ENCODE measurements around the gene S100A4.

The S100A4 gene

DNA sequence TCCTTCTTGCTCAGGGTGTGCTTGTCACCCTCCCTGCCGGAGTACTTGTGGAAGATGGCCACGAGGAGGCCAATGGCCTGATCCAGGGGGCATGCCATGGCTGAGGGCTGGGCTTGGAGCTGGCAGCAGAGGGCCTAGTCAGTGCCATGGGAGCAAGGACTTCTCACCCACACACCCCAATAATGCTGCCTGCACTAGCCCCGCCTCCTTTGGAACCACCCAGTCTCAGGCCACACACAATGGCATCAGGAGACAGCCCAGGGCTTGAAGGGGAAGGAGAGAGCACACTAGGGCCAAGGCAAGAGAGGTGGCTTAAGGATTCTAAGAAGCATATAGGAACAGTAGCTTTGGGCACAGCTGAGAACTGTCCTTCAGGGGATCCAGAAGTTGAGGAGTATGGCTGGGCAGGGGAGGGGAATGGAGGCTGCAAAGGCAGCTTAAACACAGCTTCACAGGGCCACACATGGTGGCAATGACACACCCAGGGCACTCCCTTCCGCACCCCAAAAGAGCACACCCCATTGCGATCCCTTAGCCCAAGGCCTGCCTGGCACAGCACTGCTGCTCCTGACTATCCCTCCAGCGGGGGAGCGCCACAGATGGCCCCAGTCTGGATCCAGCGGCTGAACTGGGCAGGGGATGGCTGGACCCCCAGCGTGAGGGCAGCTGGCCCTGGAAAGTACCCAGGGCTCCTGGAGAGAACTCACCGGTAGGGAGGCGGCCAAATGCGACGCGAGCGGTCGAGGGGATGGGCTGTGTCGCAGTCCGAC lies 10.2 kb downstream of the S100A4 start, which contains the start of gene S100A6:
S100A6 (minus strand) TSS at position 750 of the 770 bp plus-strand sequence; CDS start at position 98, 652 bp downstream.
- peak; percentile 39 for DNase-seq (ENCODE audit: extremely low spot score)
- TF ChIP-seq, protein P1, sequence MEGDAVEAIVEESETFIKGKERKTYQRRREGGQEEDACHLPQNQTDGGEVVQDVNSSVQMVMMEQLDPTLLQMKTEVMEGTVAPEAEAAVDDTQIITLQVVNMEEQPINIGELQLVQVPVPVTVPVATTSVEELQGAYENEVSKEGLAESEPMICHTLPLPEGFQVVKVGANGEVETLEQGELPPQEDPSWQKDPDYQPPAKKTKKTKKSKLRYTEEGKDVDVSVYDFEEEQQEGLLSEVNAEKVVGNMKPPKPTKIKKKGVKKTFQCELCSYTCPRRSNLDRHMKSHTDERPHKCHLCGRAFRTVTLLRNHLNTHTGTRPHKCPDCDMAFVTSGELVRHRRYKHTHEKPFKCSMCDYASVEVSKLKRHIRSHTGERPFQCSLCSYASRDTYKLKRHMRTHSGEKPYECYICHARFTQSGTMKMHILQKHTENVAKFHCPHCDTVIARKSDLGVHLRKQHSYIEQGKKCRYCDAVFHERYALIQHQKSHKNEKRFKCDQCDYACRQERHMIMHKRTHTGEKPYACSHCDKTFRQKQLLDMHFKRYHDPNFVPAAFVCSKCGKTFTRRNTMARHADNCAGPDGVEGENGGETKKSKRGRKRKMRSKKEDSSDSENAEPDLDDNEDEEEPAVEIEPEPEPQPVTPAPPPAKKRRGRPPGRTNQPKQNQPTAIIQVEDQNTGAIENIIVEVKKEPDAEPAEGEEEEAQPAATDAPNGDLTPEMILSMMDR (IDR thresholded peaks at IDR 0.05; ENCODE audit: control extremely low read depth, extremely low read depth, low read depth, missing control alignments), result no peak
- ChIA-PET CTCF (interaction anchor here (1.0 to 8.8 kb wide), 14 partner anchors 10 to 452 kb away, joined by 3 to 126 read pairs (median 6); partner anchors contain the start of genes S100A13, S100A2, S100A3 and S100A4), POLR2A (interaction anchor here (1.3 kb wide), 1 partner anchor 455 kb away, joined by 5 read pairs; the partner anchor contains the start of gene RPS27)

DNA sequence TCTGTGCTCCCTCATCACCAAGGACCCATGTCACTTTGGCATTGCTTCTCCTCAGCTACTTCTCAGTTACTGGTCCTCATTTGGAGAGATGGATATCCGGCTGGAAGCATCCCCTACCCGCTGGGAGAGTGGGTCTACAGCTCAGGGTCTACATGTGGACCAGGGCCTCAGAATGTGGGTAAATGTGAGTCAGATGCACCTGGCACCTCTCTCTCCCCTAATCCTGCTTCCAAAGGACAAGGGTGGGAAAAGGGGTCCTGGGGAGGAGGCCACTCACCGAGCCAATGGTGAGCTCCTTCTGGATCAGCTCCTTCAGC lies 10.7 kb downstream of the S100A4 start:
- CTCF ChIA-PET, result interaction anchor here (1.0 to 8.8 kb wide), 13 partner anchors 9 to 452 kb away, joined by 3 to 126 read pairs (median 7); partner anchors contain the start of genes S100A2, S100A3 and S100A4
- POLR2A ChIA-PET, result interaction anchor here (1.3 kb wide), 1 partner anchor 456 kb away, joined by 5 read pairs; the partner anchor contains the start of gene RPS27

DNA sequence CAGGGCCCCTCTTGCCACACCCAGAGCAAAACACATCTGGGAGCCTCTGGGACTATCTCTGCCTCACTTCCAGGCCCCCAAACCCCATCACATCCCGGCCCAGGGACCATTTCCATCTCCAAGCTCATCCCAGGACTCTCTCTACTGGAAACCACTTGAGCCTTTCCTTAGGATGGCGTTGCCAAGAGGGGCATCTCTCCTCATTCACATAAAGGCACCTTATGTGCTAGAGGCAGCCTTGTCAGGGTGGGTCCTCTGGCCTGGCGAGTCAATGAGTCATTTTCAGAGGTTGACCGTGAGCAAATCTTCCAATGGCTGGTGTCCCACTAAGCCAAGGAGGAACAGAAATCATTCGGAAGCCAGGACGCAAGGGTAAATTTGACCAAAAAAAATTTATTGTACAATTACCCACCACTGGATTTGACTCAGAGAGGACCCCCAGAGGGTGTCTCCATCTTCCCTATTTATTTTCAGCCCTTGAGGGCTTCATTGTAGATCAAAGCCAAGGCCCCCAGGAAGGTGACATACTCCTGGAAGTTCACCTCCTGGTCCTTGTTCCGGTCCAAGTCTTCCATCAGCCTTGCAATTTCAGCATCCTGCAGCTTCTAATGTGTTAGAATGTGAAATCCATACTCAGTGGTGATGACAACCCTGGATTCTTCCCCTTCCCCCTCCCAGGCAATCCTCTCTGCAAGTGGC lies 11.2 kb downstream of the S100A4 start:
- TF ChIP-seq, protein P1 (IDR thresholded peaks at IDR 0.05; ENCODE audit: control extremely low read depth, extremely low read depth, low read depth, missing control alignments), result no peak
- POLR2A ChIA-PET, result no interaction called here

More for the DNA sequence above, 10.7 kb downstream of the S100A4 start:
- TF ChIP-seq, protein P1 (IDR thresholded peaks at IDR 0.05; ENCODE audit: control extremely low read depth, extremely low read depth, low read depth, missing control alignments), result no peak
- DNase-seq (ENCODE audit: extremely low spot score), result peak; percentile 10

DNA sequence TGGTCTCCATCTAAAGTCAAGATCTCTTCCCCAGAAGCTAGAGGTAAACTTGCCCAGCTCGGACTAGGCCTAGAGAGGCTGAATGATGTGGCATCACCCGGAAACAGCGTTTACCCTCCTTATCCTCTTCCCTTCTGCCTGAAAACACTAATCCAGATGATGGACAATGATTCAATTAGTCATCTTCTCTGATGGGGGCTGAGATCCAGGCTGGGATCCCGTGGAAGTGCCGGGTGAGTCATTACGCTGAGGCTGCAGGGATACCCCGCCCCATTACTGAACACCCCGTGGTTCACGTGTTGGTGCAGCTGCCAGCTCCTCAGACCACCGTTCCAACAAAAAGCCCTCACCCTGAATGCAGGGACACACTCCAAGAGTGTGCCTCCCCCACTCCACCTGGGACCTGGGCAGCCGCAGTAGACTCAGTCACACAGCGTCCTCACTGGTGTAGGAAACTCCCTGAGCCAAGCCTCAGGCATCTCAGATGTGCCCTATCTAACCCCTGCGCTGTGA lies 11.9 kb downstream of the S100A4 start:
- ChIA-PET CTCF (interaction anchor here (0.8 to 8.8 kb wide), 15 partner anchors 8 to 95 kb away, joined by 3 to 126 read pairs (median 5); partner anchors contain the start of genes S100A13, S100A2, S100A3 and S100A4), POLR2A (no interaction called here)
- no peak for DNase-seq (ENCODE audit: extremely low spot score)
- TF ChIP-seq, protein P1 (IDR thresholded peaks at IDR 0.05; ENCODE audit: control extremely low read depth, extremely low read depth, low read depth, missing control alignments), result no peak

More for the DNA sequence above, 11.2 kb downstream of the S100A4 start:
- CTCF ChIA-PET, result interaction anchor here (1.0 to 8.8 kb wide), 12 partner anchors 11 to 453 kb away, joined by 3 to 126 read pairs (median 6); partner anchors contain the start of genes S100A2, S100A3 and S100A4
- DNase-seq (ENCODE audit: extremely low spot score), result no peak

DNA sequence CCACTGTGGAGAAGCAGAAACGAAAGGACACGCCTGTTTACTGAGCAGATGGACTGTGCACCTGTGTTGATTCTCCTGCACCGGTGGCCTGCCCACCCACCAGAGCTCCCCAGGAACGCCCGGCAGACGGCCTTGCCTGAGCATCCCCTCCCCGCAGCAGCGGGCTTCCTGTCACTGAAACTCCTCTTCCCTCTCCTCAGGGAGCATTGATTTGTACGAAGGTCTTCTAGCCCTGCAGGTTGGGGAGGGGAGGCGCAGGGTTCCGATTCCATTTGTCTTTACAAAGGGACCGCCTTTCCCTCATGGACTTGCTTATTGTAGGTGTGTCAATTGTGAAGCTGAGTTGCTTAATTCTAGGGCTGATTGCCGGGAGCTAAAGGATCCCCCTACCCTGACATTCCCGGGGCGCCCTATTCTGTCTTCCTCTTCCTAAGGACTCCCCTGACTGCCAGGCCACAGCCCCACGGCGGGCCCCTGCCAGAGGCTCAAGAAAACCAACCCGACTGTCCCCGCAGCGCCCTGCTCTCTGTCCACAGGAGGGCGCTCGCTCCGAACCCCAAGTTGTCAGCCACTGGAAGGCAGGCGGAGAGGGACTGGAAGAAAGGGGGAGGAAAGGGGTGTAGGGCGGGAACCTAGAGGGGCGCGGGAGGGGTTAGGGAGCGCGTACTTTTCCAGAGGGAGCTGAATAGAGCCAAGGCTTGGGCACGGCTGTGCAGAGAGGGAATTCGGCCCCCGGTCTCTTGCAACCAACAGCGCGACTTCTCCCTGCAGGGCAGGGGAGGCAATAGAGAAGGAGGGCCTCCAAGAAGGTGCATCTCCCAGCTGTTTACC lies 12.6 kb downstream of the S100A4 start:
- POLR2A ChIA-PET, result no interaction called here
- DNase-seq (ENCODE audit: extremely low spot score), result peak; percentile 83

More for the DNA sequence above, 12.6 kb downstream of the S100A4 start:
- CTCF ChIA-PET, result interaction anchor here (0.6 to 8.8 kb wide), 25 partner anchors 8 to 210 kb away, joined by 3 to 126 read pairs (median 4); partner anchors contain the start of genes S100A13, S100A14, S100A2 and S100A3
- TF ChIP-seq, protein P1 (IDR thresholded peaks at IDR 0.05; ENCODE audit: control extremely low read depth, extremely low read depth, low read depth, missing control alignments), result peak; percentile 87
